Fibroblast of pulmonary artery (primary cell): ENCODE data around the gene CRAMP1.

Experiments
- DNase-seq: peaks from one replicate; pipeline ENCODE4 v3.0.0-alpha.2; 2010; ENCODE audit warnings: low read depth
- H3K4me3 ChIP-seq: replicated peaks from 2 replicates; pipeline ENCODE4 v1.5.1; 2011; ENCODE audit warnings: low read depth, mild to moderate bottlenecking, control low read depth, low read length, moderate library complexity
- TF ChIP-seq, protein P1 (sequence below): IDR thresholded peaks from 2 replicates; pipeline ENCODE4 v1.5.1; 2011; ENCODE audit warnings: mild to moderate bottlenecking, control low read depth, low read length, inconsistent platforms; ENCODE audit errors: missing control alignments

The CRAMP1 gene

DNA sequence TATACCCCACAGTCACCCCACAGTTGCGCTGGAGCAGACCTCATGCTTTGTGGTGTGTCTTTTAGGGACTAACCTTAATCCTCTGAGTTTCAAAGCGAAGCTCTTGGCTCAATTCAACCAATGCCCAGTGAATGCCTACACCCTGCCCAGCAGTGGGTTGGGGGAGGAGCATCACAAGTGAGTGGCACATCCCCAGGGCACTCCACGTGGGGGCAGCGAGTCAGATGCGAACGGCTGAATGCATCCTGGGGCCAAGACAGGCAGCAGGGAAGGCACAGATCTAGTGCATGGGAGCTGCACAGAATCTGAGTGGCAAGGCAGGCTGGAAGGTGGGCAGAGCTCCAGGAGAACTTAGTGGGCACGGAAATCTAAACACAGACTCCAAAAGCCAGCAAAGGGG, 39.5 kb upstream of the CRAMP1 start:
- DNase-seq, result no peak
- H3K4me3 ChIP-seq, result no peak overlapping the region
- TF ChIP-seq, protein P1, sequence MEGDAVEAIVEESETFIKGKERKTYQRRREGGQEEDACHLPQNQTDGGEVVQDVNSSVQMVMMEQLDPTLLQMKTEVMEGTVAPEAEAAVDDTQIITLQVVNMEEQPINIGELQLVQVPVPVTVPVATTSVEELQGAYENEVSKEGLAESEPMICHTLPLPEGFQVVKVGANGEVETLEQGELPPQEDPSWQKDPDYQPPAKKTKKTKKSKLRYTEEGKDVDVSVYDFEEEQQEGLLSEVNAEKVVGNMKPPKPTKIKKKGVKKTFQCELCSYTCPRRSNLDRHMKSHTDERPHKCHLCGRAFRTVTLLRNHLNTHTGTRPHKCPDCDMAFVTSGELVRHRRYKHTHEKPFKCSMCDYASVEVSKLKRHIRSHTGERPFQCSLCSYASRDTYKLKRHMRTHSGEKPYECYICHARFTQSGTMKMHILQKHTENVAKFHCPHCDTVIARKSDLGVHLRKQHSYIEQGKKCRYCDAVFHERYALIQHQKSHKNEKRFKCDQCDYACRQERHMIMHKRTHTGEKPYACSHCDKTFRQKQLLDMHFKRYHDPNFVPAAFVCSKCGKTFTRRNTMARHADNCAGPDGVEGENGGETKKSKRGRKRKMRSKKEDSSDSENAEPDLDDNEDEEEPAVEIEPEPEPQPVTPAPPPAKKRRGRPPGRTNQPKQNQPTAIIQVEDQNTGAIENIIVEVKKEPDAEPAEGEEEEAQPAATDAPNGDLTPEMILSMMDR, result no peak

GRCh38 chr16:1573301-1573700, 38.9 kb upstream of the CRAMP1 start:
- H3K4me3 ChIP-seq, result no peak overlapping the region
- TF ChIP-seq, protein P1, result no peak
- DNase-seq, result no peak

- TF ChIP-seq, protein P1, result no peak
- no peak overlapping the region for H3K4me3 ChIP-seq
- no peak for DNase-seq
Observed at GRCh38 chr16:1575578-1575977, 36.6 kb upstream of the CRAMP1 start.

DNA sequence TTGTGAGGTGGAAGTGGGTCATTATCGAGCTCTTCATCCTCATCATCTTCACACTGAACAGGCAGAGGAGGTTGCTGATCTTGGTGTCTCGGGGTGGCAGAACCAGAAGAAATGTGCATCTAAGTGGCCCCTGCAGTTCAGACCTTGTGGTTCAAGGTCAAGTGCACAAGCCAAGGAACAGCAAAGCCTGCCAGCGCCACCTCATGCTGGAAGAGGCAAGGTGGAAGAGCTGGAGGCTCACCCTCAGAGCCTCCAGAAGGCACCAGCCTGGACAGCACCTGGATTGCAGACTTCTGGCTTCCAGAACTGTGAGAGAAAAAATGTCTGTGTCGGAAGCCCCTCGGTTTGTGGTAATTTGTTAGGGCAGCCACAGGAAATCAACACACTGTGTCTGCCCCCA, 32.9 kb upstream of the CRAMP1 start:
- TF ChIP-seq, protein P1, result no peak
- H3K4me3 ChIP-seq, result no peak overlapping the region
- no peak for DNase-seq

DNA sequence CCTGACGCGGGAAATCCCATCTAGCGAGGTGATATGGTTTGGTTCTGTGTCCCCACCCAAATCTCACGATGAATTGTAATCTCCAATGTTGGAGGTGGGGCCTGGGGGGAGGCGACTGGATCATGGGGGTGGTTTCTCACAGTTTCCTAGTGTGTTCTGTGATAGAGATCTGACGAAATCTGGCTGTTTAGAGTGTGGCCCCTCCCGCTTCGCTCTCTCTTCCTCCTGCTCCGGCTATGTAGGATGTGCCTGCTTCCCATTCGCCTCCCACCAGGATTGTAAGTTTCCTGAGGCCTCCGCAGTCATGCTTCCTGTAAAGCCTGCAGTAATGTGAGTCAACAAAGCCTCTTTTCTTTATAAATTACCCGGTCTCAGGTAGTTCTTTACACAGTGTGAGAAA, 31.9 kb upstream of the CRAMP1 start:
- TF ChIP-seq, protein P1, result no peak
- H3K4me3 ChIP-seq, result no peak overlapping the region
- DNase-seq, result no peak

GRCh38 chr16:1580956-1581355, 31.2 kb upstream of the CRAMP1 start:
- DNase-seq, result no peak
- TF ChIP-seq, protein P1, result no peak
- no peak overlapping the region for H3K4me3 ChIP-seq

- TF ChIP-seq, protein P1, result no peak
- no peak for DNase-seq
- no peak overlapping the region for H3K4me3 ChIP-seq
Observed at GRCh38 chr16:1581804-1582203, 30.4 kb upstream of the CRAMP1 start.
